Endothelial cell of umbilical vein (primary cell): ENCODE results near the gene SLC25A21. TPM values are rescaled to one million over a fixed set of nuclear protein-coding genes. Genes with fewer than 3 reads are reported as not detected.

Source experiments
- BruUV-seq: library from RNA; stranded (reverse); fragments of 400-500 nt; replicated peaks from 2 replicates; lab custom pipeline; 2021; lab: Mats Ljungman, UMichigan
- CTCF ChIA-PET: fragments of 300-600, 350-600 bp; sonication (Branson Sonifier 250); formaldehyde crosslinking; loops from one replicate; lab custom pipeline; 2021; ENCODE audit warnings: antibody characterized with exemption, inconsistent platforms; lab: Charles Lee
- POLR2A ChIA-PET: fragments of 300-600, 350-600 bp; sonication (Branson Sonifier 250); formaldehyde crosslinking; loops from one replicate; lab custom pipeline; 2021; ENCODE audit warnings: antibody characterized with exemption, inconsistent platforms; lab: Charles Lee
- DNase-seq: peaks from one replicate; pipeline ENCODE4 v3.0.0-alpha.2; 2011; ENCODE audit warnings: low read depth, low spot score
- FAIRE-seq: peaks from 2 replicates; lab custom pipeline; 2011; peaks lifted over from hg19 to GRCh38; lab: Jason Lieb, UNC
- H2AFZ ChIP-seq: 2 replicates; pipeline ENCODE4 v1.6.0; 2012; ENCODE audit warnings: low read depth, low read length, control low read depth, inconsistent platforms
- H3K27ac ChIP-seq: 2 replicates; pipeline ENCODE4 v1.5.1; 2011; ENCODE audit warnings: low read depth, mild to moderate bottlenecking, control low read depth, low read length, moderate library complexity; ENCODE audit not compliant: insufficient read depth
- H3K27me3 ChIP-seq, 2 experiments: 2 replicates each; pipeline versions ENCODE4 v1.6.0 to v1.6.1; 2011; ENCODE audit warnings: low read length in 2 of 2, mixed read lengths in 1 of 2; ENCODE audit not compliant: control insufficient read depth in 2 of 2, insufficient read depth in 2 of 2
- H3K36me3 ChIP-seq, 2 experiments: 2 replicates in 1 of 2; 3 replicates in 1 of 2; pipeline ENCODE4 v1.5.1; 2011; ENCODE audit warnings: low read length in 2 of 2, mild to moderate bottlenecking in 1 of 2, moderate library complexity in 1 of 2; ENCODE audit not compliant: control insufficient read depth in 2 of 2, insufficient read depth in 2 of 2; ENCODE audit errors: extremely low read depth in 1 of 2
- H3K4me1 ChIP-seq: 3 replicates; pipeline ENCODE4 v1.5.1; 2011; ENCODE audit warnings: mild to moderate bottlenecking, low read length; ENCODE audit not compliant: control insufficient read depth, insufficient read depth; ENCODE audit errors: extremely low read depth
- H3K4me2 ChIP-seq: 2 replicates; pipeline ENCODE4 v1.6.1; 2011; ENCODE audit warnings: low read length, control low read depth, mixed read lengths; ENCODE audit not compliant: insufficient read depth
- H3K4me3 ChIP-seq, 3 experiments: fragments of 200-600 bp in 1 of 3; sonication (generic), shearing (Covaris generic) in 1 of 3; replicated peaks in 1 of 3; 2 replicates each; pipeline ENCODE4 v1.5.1; 2011 to 2016; ENCODE audit warnings: control low read depth in 3 of 3, low read length in 3 of 3, mild to moderate bottlenecking in 2 of 3, inconsistent platforms in 1 of 3, low read depth in 1 of 3, moderate library complexity in 1 of 3; ENCODE audit not compliant: insufficient read depth in 1 of 3
- H3K79me2 ChIP-seq: 2 replicates; pipeline ENCODE4 v1.6.0; 2012; ENCODE audit warnings: low read length, inconsistent platforms; ENCODE audit not compliant: control insufficient read depth, insufficient read depth
- H3K9ac ChIP-seq: replicated peaks from 2 replicates; pipeline ENCODE3; 2011; ENCODE audit warnings: low read length, control low read depth; ENCODE audit not compliant: insufficient read depth; ENCODE audit errors: extremely low read depth
- H3K9me1 ChIP-seq: replicated peaks from 3 replicates; pipeline ENCODE4 v1.6.0; 2011; ENCODE audit warnings: mild to moderate bottlenecking, low read length; ENCODE audit not compliant: control insufficient read depth, insufficient read depth; ENCODE audit errors: extremely low read depth
- H3K9me3 ChIP-seq: replicated peaks from 2 replicates; pipeline ENCODE4 v1.5.1; 2012; ENCODE audit warnings: low read length, inconsistent platforms; ENCODE audit not compliant: control insufficient read depth, insufficient read depth
- H4K20me1 ChIP-seq: replicated peaks from 2 replicates; pipeline ENCODE3; 2011; ENCODE audit warnings: mild to moderate bottlenecking, low read length; ENCODE audit not compliant: control insufficient read depth, insufficient read depth; ENCODE audit errors: extremely low read depth
- CTCF ChIP-seq, 2 donors: IDR thresholded peaks; 1 replicate in 1 of 2; 2 replicates in 1 of 2; pipeline ENCODE4 v1.5.1; 2011; ENCODE audit warnings: low read length in 2 of 2, mild to moderate bottlenecking in 2 of 2, moderate library complexity in 2 of 2, control low read depth in 1 of 2, inconsistent platforms in 1 of 2, low read depth in 1 of 2; ENCODE audit not compliant: insufficient read depth in 1 of 2; ENCODE audit errors: extremely low read depth in 1 of 2
- EZH2 ChIP-seq: IDR thresholded peaks from 2 replicates; pipeline ENCODE4 v1.6.1; 2012; ENCODE audit warnings: borderline replicate concordance, low read depth, mild to moderate bottlenecking, moderate library complexity, low read length, inconsistent platforms; ENCODE audit not compliant: severe bottlenecking
- FOS ChIP-seq: IDR thresholded peaks from 2 replicates; pipeline ENCODE4 v1.6.1; 2011; ENCODE audit warnings: mild to moderate bottlenecking, low read length, moderate library complexity, borderline replicate concordance; ENCODE audit not compliant: insufficient read depth
- GATA2 ChIP-seq: IDR thresholded peaks from 2 replicates; pipeline ENCODE4 v1.7.0; 2011; ENCODE audit warnings: low read depth, mild to moderate bottlenecking, moderate library complexity, mixed read lengths, low read length; ENCODE audit not compliant: insufficient read length, insufficient read depth
- JUN ChIP-seq: IDR thresholded peaks from 2 replicates; pipeline ENCODE4 v1.6.1; 2011; ENCODE audit warnings: borderline replicate concordance, low read depth; ENCODE audit not compliant: insufficient read length, insufficient read depth
- MYC ChIP-seq: IDR thresholded peaks from one replicate; pipeline ENCODE4 v1.6.1; 2011; ENCODE audit warnings: mild to moderate bottlenecking, low read depth, low read length
- POLR2A ChIP-seq: IDR thresholded peaks from 2 replicates; pipeline ENCODE4 v1.6.1; 2012; ENCODE audit warnings: low read depth, mild to moderate bottlenecking, control low read depth, low read length
- POLR2AphosphoS5 ChIP-seq: IDR thresholded peaks from 2 replicates; pipeline ENCODE4 v1.6.1; 2012; ENCODE audit warnings: low read depth, mild to moderate bottlenecking, control low read depth, low read length, moderate library complexity; ENCODE audit not compliant: insufficient read depth
- dilution Hi-C: fragments of 300-500 bp; cut with MboI; formaldehyde crosslinking; loops from one replicate; pipeline ENCODE4 v1.15.0; 2019; ENCODE audit warnings: low sequenced_read_pairs; ENCODE audit not compliant: extremely low pct_ligation_motif_present
- intact Hi-C: fragments of 100-400 bp; cut with micrococcal nuclease; formaldehyde crosslinking; loops from one replicate; pipeline ENCODE4 v1.10.0; 2022
- polyA plus RNA-seq, 4 experiments: library from polyadenylated mRNA; depleted of rRNA in 3 of 4; stranded (reverse) in 3 of 4; unstranded in 1 of 4; fragments of >200 nt; gene quantifications; 2 replicates each; pipeline versions ENCODE4 v1.2.1 to v1.2.3, GENCODE V29; 2011 to 2012; ENCODE audit warnings: missing spikeins in 1 of 4
- total RNA-seq: library from RNA; stranded (reverse); gene quantifications from 2 replicates; pipeline ENCODE4 v1.2.3, GENCODE V29; 2021
- TF ChIP-seq, protein P1 (sequence below): IDR thresholded peaks from 2 replicates; pipeline ENCODE4 v1.6.1; 2011; ENCODE audit not compliant: insufficient read depth, insufficient read length

The SLC25A21 gene
- total and polyA plus RNA-seq, 2 donors (not counting 3 experiments of a cell fraction or from before 2014, with no cell fraction given) = 0.98 to 1.4 TPM

- H3K79me2 ChIP-seq = no peaks in the 10 kb centered on the region
- BruUV-seq = no TSS peak
- H3K27me3 ChIP-seq = peaks cover 15 to 52% of the 10 kb centered on the region in 2 experiments
- no peak for TF ChIP-seq GATA2
- TF ChIP-seq CTCF (IDR thresholded peaks at IDR 0.05; ENCODE audit: extremely low read depth in 1 of 2, insufficient read depth in 1 of 2, low read depth in 1 of 2, low read length in 2 of 2) = no peak
- no peak for TF ChIP-seq MYC
- TF ChIP-seq POLR2AphosphoS5 = no peak
- no peak for TF ChIP-seq FOS
- TF ChIP-seq, protein P1, sequence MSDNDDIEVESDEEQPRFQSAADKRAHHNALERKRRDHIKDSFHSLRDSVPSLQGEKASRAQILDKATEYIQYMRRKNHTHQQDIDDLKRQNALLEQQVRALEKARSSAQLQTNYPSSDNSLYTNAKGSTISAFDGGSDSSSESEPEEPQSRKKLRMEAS = no peak
- TF ChIP-seq EZH2 = no peak
- TF ChIP-seq JUN = no peak
- TF ChIP-seq POLR2A = no peak
- intact Hi-C loops (no loop called here), dilution Hi-C loops (no loop called here)
- H3K4me2 ChIP-seq = no peak overlapping the region
- CTCF ChIA-PET = interaction anchor here (0.7 kb wide), 2 partner anchors 31 to 126 kb away, joined by 3 read pairs; no protein-coding TSS in a partner anchor
- no peaks in the 10 kb centered on the region for H4K20me1 ChIP-seq
- H3K9me3 ChIP-seq = no peaks in the 10 kb centered on the region
- H3K36me3 ChIP-seq = no peaks in the 10 kb centered on the region
- POLR2A ChIA-PET = no interaction called here
- no peak for FAIRE-seq
- no peak overlapping the region for H3K4me3 ChIP-seq
- no peaks in the 10 kb centered on the region for H3K4me1 ChIP-seq
- no peak overlapping the region for H3K27ac ChIP-seq
- DNase-seq = no peak
- no peak overlapping the region for H2AFZ ChIP-seq
- H3K9me1 ChIP-seq = no peaks in the 10 kb centered on the region
- H3K9ac ChIP-seq = no peak overlapping the region
Observed at GRCh38 chr14:36672095-36672494, 500.3 kb downstream of the SLC25A21 start.
